Measurements from ENCODE around the gene CYP1B1.

GRCh38 chr2:38056216-38056615 is 19.7 kb downstream of the CYP1B1 start:
- TF ChIP-seq CTCF (IDR thresholded peaks at IDR 0.05; ENCODE audit: low read length) (no peak), EZH2 (optimal IDR thresholded peaks at IDR 0.05; ENCODE audit: low read depth, low read length) (no peak)
